Fibroblast of pulmonary artery (primary cell): ENCODE data around the gene HNF4A.

Experiments
- DNase-seq: peaks from one replicate; pipeline ENCODE4 v3.0.0-alpha.2; 2010; ENCODE audit warnings: low read depth
- H3K4me3 ChIP-seq: replicated peaks from 2 replicates; pipeline ENCODE4 v1.5.1; 2011; ENCODE audit warnings: low read depth, mild to moderate bottlenecking, control low read depth, low read length, moderate library complexity
- TF ChIP-seq, protein P1 (sequence below): IDR thresholded peaks from 2 replicates; pipeline ENCODE4 v1.5.1; 2011; ENCODE audit warnings: mild to moderate bottlenecking, control low read depth, low read length, inconsistent platforms; ENCODE audit errors: missing control alignments

The HNF4A gene

DNA sequence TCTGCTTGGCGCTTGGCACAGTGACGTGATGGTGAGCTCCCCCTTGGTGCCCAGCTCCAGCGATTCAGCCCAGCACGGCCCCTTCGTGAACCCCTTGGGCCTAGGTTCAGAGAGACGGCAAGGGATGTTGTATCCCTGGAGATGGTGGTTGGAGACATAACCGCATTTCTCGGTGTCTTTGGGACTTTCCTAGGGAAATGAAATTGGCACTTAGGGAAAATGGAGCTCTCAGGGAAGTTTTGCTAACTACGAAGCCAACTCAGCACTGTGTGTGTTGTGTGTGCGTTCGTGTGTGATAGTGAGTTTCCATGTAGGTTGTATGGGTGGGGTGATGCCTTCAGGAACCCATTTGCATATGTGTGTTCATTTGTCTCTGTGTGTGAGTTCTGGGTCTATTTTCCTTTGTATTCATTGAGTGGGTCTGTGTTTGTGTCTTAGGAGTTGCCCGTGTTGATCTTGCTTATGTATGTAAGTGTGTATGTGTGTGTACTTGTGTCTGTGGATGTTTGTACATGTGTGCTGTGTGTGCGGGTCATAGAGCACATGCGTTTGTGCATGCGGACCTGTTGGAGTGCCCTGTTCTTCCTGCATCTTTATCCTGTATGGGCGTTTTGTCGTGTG lies 46.4 kb downstream of the HNF4A start:
- TF ChIP-seq, protein P1, sequence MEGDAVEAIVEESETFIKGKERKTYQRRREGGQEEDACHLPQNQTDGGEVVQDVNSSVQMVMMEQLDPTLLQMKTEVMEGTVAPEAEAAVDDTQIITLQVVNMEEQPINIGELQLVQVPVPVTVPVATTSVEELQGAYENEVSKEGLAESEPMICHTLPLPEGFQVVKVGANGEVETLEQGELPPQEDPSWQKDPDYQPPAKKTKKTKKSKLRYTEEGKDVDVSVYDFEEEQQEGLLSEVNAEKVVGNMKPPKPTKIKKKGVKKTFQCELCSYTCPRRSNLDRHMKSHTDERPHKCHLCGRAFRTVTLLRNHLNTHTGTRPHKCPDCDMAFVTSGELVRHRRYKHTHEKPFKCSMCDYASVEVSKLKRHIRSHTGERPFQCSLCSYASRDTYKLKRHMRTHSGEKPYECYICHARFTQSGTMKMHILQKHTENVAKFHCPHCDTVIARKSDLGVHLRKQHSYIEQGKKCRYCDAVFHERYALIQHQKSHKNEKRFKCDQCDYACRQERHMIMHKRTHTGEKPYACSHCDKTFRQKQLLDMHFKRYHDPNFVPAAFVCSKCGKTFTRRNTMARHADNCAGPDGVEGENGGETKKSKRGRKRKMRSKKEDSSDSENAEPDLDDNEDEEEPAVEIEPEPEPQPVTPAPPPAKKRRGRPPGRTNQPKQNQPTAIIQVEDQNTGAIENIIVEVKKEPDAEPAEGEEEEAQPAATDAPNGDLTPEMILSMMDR: no peak

DNA sequence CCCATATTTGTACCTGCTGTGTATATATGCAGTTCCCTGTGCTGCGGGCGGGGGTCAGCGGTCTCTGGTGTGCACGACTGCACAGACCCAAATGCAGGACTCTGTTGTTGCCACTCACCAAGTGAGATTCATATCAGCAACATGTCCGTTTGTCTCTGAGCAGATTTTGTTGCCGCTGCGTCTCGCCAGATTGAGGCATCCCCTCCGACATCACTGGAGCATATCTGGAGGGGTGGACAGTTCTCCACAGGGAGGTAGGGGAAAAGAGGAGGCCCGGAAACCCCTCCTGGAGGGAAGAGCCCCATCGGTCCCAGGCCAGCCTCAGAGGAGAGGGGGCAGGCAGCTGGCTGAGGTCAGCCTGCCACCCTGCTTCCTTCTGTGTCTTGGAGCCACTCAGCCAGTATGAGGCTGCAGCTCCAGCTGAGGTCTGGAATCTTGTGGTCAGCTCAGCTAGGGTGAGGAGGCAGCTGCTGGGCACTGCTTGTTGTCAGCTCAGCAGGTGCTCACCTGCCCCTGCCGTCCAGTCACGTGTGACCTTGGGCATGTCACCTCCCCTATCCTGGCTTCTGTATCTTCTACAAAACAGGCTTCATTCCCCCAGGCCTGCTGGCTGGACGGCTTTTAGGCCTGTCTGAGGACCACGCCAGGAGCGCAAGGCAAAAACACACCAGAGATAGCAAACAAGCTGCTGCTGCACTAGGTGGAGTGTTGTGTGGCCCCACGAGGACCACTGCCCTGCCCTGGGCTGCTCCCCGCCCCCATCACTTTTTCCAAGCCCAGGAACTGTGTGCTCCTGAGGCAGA lies 47.1 kb downstream of the HNF4A start:
- H3K4me3 ChIP-seq: no peak overlapping the region
- DNase-seq: no peak
- TF ChIP-seq, protein P1: no peak

More for the DNA sequence above, 46.4 kb downstream of the HNF4A start:
- H3K4me3 ChIP-seq: no peak overlapping the region
- DNase-seq: no peak

DNA sequence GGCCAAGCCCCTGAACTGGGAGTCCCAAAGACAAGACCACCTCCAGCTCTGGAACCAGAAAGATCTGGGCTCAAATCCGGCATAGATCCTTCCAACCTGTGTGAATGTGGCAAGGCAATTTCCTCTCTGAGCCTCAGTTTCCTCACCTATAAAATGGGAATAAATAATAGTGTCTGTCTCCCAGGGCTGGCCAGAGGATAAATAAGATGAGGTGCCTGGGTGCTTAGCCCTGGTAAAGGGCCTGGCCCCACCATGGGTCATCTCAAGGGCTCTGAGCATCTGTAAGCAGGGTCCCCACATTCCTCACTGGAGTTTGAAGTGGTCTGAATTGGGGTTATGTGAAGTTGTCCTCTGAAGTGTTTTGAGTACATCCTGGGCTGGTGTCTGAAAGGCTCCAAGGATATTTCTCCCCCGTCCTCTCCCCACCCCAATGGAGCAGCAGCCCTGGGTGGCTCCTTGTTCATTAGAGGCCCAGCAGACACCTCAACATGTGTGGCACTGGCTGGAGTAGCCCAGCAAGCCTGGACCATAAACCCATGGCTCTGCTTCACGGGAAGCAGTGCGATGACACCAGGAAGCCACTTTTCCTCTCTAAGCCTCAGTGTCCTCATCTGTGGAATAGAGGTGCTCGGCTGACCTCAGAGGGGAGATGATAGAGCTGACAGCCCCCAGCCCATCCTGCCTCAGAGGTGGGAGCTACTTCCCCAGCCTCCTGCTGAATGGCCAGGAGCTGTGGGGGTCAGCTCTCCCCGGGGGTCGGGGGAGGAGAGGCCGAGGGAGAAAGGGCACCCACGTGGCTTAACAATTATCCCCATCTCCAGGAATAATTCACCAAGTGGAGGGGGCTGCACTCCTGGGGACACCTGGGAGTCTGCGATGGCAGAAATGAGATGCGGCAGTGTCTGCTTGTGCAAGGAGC lies 48.0 kb downstream of the HNF4A start:
- no peak overlapping the region for H3K4me3 ChIP-seq
- no peak for DNase-seq
- TF ChIP-seq, protein P1: no peak

DNA sequence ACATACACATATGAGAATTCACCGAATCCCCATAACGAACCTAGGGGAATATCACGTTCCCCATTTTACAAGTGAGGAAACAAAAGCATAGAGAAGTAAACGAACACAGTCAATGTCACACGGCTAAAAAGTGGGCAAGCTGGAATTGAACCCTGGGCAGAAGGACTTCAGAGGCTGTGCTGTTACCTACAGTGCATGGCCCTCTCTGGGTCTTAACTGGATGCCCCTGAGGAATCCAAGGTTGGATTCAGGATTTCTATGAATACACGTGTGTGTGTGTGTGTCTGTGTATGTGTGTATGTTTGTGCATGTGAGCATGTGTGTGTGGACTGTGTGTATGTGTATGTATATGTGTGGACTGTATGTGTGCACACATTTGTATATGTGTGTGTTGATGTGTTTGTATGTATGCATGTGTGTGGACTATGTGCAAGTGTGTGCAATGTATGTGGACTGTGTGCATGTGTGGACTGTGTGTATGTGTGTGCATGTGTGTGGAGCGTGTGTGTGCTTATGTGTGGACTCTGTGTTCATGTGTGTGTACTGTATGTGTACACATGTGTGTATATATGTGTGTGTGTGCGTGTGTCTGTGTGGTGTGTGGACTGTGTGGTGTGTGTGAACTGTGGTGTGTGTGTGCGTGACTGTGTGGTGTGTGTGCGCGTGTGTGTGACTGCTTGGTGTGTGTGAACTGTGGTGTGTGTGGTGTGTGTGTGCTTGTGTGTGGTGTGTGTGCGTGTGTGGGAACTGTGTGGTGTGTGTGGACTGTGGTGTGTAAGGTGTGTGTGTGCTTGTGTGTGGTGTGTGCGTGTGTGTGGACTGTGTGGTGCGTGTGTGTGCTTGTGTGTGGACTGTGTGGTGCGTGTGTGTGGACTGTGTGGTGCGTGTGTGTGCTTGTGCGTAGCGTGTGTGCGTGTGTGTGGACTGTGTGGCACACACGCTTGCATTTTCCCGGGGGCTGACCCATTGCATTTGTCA lies 49.0 kb downstream of the HNF4A start:
- no peak for DNase-seq
- TF ChIP-seq, protein P1: no peak

DNA sequence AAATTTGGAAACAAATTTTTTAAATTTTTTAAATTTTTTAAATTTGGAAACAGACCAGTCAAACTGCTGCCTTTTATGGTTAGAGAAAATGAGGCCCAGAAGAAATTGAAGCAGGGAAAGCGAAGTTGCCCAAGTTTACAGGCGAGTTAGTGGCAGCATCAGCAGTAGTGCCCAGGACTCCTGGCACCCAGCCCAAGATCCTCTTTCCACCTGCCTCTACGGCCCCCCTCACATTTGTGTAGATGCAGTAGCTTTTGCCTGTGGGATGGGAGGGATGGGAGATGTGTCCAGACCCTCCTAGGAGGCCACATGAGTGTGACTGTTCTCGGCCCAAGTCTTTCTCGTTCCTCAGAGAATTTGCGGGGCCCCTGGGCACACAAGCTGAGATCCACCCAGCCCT lies 49.8 kb downstream of the HNF4A start:
- no peak overlapping the region for H3K4me3 ChIP-seq
- TF ChIP-seq, protein P1: no peak

More for the DNA sequence above, 49.0 kb downstream of the HNF4A start:
- no peak overlapping the region for H3K4me3 ChIP-seq

More for the DNA sequence above, 49.8 kb downstream of the HNF4A start:
- DNase-seq: no peak
